IPS DF 6.9 (cell line): Measurements from ENCODE around the gene INPP5D.

ENCODE experiments used
- DNase-seq: peaks from one replicate; pipeline ENCODE4 v3.0.0-alpha.2; 2013; ENCODE audit warnings: low read depth, low spot score
- H3K27ac ChIP-seq: one replicate; pipeline ENCODE4 v1.5.1; 2013; ENCODE audit warnings: low read length, control low read depth
- H3K27me3 ChIP-seq: 2 replicates; pipeline ENCODE4 v1.6.1; 2013; ENCODE audit warnings: mild to moderate bottlenecking, low read length; ENCODE audit not compliant: control insufficient read depth, insufficient read depth
- H3K36me3 ChIP-seq: 2 replicates; pipeline ENCODE4 v1.6.1; 2013; ENCODE audit warnings: low read length; ENCODE audit not compliant: control insufficient read depth, insufficient read depth
- H3K4me1 ChIP-seq: 2 replicates; pipeline ENCODE4 v1.6.1; 2013; ENCODE audit warnings: low read length; ENCODE audit not compliant: control insufficient read depth, insufficient read depth
- H3K4me3 ChIP-seq: 2 replicates; pipeline ENCODE4 v1.5.1; 2013; ENCODE audit warnings: mild to moderate bottlenecking, low read length
- H3K9me3 ChIP-seq: 2 replicates; pipeline ENCODE4 v1.6.1; 2013; ENCODE audit warnings: low read length, inconsistent platforms; ENCODE audit not compliant: control insufficient read depth, insufficient read depth
- WGBS: extraction: QIAGEN DNeasy Blood & Tissue Kit; methylation state at CpG from one replicate; pipeline ENCODE4 v1.1.7; 2013; ENCODE audit warnings: mixed read lengths, missing lambda C conversion rate; ENCODE audit not compliant: insufficient read length, insufficient coverage; 5-methylcytosine and 5-hydroxymethylcytosine counted together

INPP5D gene

GRCh38 chr2:233204286-233204936 is 144.3 kb downstream of the INPP5D start:
- WGBS, result no CpG with 5 or more reads among the region's 50 CpGs
- H3K9me3 ChIP-seq, result peaks cover 3% of the 10 kb centered on the region
- H3K4me1 ChIP-seq, result peaks cover 3% of the 10 kb centered on the region
- no peak for DNase-seq
- H3K36me3 ChIP-seq, result no peaks in the 10 kb centered on the region; the same call in 1 of the 2 replicates
- no peaks in the 10 kb centered on the region; the same call in 1 of the 2 replicates for H3K27me3 ChIP-seq
- no peak overlapping the region for H3K27ac ChIP-seq
- H3K4me3 ChIP-seq, result no peak overlapping the region; the same call in 1 of the 2 replicates

DNA sequence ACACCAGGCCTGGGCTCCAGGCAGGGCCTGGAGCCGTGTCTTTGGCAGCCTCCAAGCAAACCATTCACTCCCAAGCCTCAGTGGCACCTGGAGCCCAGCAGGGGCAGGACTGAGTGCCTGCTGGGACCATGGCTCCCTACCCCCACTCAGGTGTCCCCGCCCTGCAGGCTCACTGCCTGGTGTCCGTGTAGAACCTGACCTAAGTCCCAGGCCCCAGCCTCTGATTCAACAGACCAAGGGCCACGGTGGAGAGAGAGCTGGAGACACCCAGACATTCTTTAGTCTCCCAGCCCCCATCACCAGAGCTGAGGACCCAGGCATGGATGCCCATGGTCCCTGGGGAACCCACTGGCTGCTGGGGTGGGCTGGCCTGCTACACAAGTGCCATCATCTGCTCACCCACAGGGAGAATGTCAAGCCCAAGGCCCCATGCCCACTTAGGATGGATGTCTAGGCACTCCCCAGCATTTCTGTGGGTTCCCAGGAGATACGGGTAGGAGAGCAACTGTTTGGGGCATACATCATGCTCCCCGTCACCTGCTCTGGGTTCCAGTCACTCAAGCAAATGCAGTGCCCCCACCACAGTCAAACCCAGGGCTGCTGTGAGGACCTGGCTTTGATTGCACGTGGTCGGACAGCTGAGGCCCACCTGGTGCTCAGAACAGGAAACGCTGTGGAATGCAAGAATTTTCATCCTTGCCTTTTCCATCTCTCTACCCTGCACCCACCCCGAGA is 148.4 kb downstream of the INPP5D start:
- H3K36me3 ChIP-seq, result no peaks in the 10 kb centered on the region
- H3K9me3 ChIP-seq, result no peaks in the 10 kb centered on the region
- H3K27me3 ChIP-seq, result no peaks in the 10 kb centered on the region
- WGBS, result no CpG with 5 or more reads among the region's 10 CpGs
- H3K4me1 ChIP-seq, result peaks cover 6% of the 10 kb centered on the region
- no peak overlapping the region for H3K4me3 ChIP-seq
- DNase-seq, result no peak
- no peak overlapping the region for H3K27ac ChIP-seq

GRCh38 chr2:233209117-233209532 is 149.0 kb downstream of the INPP5D start:
- DNase-seq, result no peak
- Histone ChIP-seq H3K27ac (no peak overlapping the region), H3K4me1 (peaks cover 6% of the 10 kb centered on the region), H3K4me3 (no peak overlapping the region), H3K27me3 (no peaks in the 10 kb centered on the region), H3K36me3 (no peaks in the 10 kb centered on the region), H3K9me3 (no peaks in the 10 kb centered on the region)
- WGBS, result no CpG with 5 or more reads among the region's 4 CpGs

DNA sequence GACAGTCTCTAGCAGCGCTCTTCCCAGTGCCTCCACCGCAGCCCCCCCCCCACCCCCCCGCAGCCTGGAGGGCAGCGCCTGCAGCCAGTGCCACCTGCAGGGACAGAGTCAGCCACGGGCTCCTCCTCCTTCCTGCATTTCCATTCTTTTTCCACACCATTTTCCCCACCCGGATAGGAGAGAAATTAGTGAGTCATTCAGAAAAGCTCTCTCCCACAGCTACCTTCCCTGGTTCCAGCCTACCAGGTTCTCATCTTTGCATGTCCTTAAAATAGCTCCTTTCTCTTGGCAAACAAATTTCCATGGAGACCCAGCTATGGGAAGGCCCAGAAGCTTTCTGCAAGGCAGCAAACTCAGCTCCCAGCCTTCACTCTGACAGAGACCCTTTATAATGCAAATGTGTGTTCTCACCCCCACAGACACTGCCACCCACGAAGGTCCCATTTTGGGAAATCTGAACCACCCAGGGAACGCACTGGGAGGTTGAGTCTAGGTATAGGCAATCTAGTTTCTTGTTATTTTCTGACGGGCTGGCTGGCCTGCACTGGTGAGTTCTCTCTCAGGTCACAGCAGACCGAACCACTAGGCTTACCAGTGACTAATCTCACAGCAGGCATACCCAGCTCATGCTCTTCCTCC is 149.5 kb downstream of the INPP5D start:
- WGBS, result no CpG with 5 or more reads among the region's 10 CpGs
- H3K27me3 ChIP-seq, result no peaks in the 10 kb centered on the region
- H3K4me3 ChIP-seq, result no peak overlapping the region
- H3K9me3 ChIP-seq, result no peaks in the 10 kb centered on the region
- no peak for DNase-seq
- H3K4me1 ChIP-seq, result peaks cover 6% of the 10 kb centered on the region
- no peaks in the 10 kb centered on the region for H3K36me3 ChIP-seq
- H3K27ac ChIP-seq, result no peak overlapping the region

DNA sequence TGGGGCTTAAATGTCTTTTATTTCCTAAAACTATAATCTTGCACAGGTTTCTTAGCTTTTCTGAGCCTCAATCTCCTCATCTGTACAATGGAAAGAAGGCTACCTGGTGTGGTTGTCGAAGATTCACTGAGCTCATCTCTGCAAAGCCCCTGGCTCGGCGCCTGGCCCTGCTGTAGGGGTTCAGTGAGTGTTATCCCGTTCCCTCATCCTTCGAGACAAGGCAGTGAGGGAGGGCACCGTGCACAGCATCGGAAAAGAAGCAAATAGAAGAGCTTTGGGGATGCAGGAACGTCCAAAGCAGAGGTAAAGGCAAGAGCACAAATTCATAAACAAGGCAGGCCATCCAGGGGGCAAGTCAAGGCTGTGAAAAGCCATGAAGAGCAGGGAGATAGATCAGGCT is 150.1 kb downstream of the INPP5D start:
- Histone ChIP-seq H3K27ac (no peak overlapping the region), H3K9me3 (no peaks in the 10 kb centered on the region), H3K4me1 (peaks cover 6% of the 10 kb centered on the region), H3K36me3 (no peaks in the 10 kb centered on the region), H3K27me3 (no peaks in the 10 kb centered on the region), H3K4me3 (no peak overlapping the region)
- DNase-seq, result no peak
- WGBS, result no CpG with 5 or more reads among the region's 8 CpGs

DNA sequence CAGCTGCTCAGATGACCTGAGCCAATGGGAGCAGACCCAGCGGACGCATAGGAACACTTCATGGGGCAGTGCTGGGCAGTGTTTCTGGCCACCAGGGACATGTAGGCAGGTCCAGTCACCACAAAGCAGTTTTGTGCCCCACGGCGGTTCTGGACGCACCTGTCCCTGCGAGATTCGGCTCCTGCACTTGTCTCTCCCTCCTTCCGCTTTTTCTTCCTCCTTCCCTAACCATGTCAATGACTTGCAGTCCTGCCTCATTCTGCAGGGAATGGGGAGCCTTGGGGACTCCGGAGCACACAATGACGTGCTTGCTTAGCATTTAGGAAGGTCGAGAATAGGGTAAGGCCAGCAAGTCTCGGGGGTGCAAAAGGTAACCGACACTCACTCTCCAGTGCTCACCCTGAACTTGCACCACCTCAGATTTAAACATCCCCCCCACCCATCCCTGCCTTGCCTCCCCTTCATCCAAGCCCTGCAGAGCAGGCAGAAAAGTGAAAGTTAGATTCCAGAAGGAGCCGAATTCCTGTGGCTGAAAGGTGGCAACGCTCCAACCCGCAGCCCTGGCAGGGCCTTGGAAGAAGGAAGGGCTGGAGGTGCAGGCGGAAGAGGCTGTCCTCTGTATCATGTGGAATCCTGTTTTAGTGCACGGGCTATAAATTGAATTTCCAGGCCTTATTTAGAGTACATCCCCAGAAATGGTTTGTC is 150.9 kb downstream of the INPP5D start:
- H3K4me1 ChIP-seq, result peaks cover 6% of the 10 kb centered on the region
- no peaks in the 10 kb centered on the region for H3K36me3 ChIP-seq
- WGBS, result no CpG with 5 or more reads among the region's 18 CpGs
- no peaks in the 10 kb centered on the region for H3K27me3 ChIP-seq
- DNase-seq, result no peak
- H3K4me3 ChIP-seq, result no peak overlapping the region
- H3K9me3 ChIP-seq, result no peaks in the 10 kb centered on the region
- H3K27ac ChIP-seq, result no peak overlapping the region

- Histone ChIP-seq H3K4me1 (peaks cover 6% of the 10 kb centered on the region), H3K27me3 (no peaks in the 10 kb centered on the region), H3K4me3 (no peak overlapping the region), H3K9me3 (no peaks in the 10 kb centered on the region), H3K36me3 (no peaks in the 10 kb centered on the region), H3K27ac (no peak overlapping the region)
- DNase-seq, result no peak
- no CpG with 5 or more reads among the region's 3 CpGs for WGBS
Observed at GRCh38 chr2:233211548-233211895, 151.4 kb downstream of the INPP5D start.

DNA sequence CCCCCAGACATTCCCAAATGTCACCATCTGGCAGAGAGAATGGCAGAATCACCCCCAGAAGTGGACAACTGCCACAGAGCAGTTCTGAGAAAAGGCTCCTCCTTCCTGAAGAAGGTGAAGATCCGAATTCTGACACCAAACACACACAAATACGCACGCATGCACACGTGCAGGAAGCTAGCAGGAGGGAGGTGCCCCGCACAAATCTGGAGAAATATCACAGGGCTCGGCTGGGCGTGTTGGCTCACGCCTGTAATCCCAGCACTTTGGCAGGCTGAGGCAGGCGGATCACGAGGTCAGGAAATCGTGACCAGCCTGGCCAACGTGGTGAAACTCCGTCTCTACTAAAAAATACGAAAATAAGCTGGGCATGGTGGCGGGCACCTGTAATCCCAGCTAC is 152.9 kb downstream of the INPP5D start:
- Histone ChIP-seq H3K9me3 (no peaks in the 10 kb centered on the region), H3K4me1 (peaks cover 6% of the 10 kb centered on the region), H3K4me3 (no peak overlapping the region), H3K36me3 (no peaks in the 10 kb centered on the region), H3K27ac (no peak overlapping the region), H3K27me3 (no peaks in the 10 kb centered on the region)
- no peak for DNase-seq
- WGBS, result no CpG with 5 or more reads among the region's 15 CpGs

DNA sequence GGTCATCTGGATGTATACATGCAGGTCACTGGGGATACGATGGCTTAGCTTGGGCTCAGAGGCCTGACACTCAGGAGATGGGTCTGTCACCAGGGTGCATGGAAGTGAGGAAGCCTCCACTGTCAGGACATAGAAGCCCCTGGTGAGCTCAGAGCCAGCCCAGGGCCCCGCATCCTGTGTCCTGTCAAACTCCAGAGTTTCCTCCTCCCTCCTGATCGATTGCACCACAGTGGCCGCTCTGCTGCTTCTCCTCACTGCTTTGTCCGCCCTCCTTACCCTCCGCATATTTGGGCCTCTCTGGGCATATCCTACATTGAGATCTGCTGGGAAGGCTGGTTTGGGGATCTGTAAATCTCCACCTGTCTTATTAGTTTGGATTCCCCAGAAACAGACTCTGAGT is 153.8 kb downstream of the INPP5D start:
- Histone ChIP-seq H3K27me3 (no peaks in the 10 kb centered on the region), H3K9me3 (no peaks in the 10 kb centered on the region), H3K27ac (no peak overlapping the region), H3K36me3 (no peaks in the 10 kb centered on the region), H3K4me1 (peaks cover 2% of the 10 kb centered on the region; the same call in 1 of the 2 replicates), H3K4me3 (no peak overlapping the region)
- DNase-seq, result no peak
- no CpG with 5 or more reads among the region's 6 CpGs for WGBS

DNA sequence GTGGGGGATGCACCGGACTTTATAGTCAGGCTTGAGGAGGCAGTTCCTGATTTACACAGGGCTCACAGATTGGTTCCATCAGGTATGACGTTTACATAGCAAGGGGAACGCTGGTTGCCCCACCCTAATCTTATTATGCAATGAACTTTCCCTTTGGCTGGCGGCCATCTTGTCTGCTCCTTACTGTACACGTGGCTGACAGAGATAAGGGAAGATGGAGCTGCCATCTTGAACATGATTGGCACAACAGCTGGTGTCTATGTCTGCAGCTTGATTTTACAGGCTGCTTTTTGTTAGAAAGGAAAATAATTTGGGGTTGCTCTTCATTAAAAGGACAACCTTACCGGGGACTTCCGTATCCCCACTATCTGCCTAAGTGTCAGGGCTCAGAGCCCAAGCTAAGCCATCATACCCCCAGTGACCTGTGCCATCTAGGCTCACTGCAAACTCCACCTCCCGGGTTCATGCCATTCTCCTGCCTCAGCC is 157.8 kb downstream of the INPP5D start:
- H3K4me1 ChIP-seq, result no peaks in the 10 kb centered on the region
- no peak overlapping the region for H3K4me3 ChIP-seq
- no peak overlapping the region for H3K27ac ChIP-seq
- no peaks in the 10 kb centered on the region for H3K9me3 ChIP-seq
- WGBS, result no CpG with 5 or more reads among the region's 8 CpGs
- no peak for DNase-seq
- H3K36me3 ChIP-seq, result no peaks in the 10 kb centered on the region
- no peaks in the 10 kb centered on the region for H3K27me3 ChIP-seq
